HL-60/S4 treated with phorbol 12-myristate 13-acetate at 8.2 ng/mL for 4 days and 3 days (cell line): ENCODE measurements around the gene EPHA1.

Experiments
- in situ Hi-C: fragments of 300-500 bp; cut with MboI; formaldehyde crosslinking; loops from 2 replicates; pipeline ENCODE4 v1.15.0; 2022; ENCODE audit warnings: low sequenced_read_pairs

The EPHA1 gene

DNA sequence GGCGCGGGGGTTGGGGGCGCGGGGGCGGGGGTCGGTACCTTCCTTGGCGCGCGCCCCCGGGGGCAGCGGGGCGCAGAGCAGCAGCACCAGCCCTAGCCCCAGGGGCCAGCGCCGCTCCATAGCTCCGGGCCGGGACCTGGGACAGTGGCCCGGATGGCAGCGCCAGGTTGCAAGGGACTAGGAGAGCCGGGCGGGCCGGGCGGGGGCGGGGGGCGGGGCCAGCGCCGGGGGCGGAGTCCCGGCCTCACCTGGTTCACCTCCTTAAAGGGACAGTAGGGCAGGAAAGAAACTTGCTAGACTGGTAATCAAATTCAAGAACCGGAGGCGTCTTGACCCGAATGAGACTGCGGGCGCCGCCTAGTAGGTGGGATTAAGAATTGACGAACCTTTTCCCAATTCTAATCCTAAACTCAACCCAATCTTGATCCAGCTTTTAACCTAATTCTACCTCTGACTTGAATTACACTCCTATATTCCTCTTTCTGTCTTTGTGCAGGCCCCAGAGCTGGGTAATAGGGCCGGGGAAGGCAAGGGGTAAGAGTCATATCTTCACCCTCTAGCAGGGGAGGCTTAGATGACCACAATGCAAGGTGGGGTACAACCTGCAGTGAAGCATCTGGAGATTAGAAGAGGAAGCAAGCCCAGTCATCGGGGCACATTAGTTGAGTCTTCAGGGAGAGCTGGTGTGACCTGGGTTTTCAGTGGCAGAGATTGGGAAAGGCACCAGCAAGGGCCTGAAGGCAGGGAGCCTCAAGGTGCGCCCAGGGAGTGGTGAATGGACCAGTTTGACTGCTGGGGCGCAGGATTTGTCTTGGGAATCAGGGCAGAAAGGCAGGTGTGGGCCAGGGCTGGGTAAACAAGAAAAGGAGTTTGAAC is at the start of gene EPHA1:
EPHA1 (minus strand) TSS at position 171 of the 876 bp plus-strand sequence; CDS start at position 120, 51 bp downstream.
- in situ Hi-C loops = loop anchor here (25.0 kb wide), 1 partner anchor 397 kb away; no protein-coding TSS in a partner anchor

DNA sequence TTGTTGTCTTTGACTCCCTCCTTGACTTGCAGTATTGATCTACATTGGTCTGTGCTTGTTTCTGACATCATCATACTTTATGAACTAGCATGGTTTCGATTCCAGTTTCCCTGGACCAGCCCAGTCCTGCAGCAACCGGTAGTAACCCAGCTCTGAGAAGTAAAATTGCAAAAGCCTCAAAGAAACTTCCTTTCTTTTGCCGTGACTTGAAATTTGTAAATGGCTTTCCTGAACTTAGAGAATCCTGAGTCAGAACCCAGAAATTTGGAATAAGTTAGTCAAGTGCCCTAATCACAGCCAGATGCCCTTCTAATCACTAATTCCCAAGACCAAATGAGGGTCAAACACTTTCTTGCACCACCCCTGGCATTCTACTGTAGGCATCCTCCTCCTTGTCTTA is 49.6 kb upstream of the EPHA1 start:
- in situ Hi-C loops = no loop called here

DNA sequence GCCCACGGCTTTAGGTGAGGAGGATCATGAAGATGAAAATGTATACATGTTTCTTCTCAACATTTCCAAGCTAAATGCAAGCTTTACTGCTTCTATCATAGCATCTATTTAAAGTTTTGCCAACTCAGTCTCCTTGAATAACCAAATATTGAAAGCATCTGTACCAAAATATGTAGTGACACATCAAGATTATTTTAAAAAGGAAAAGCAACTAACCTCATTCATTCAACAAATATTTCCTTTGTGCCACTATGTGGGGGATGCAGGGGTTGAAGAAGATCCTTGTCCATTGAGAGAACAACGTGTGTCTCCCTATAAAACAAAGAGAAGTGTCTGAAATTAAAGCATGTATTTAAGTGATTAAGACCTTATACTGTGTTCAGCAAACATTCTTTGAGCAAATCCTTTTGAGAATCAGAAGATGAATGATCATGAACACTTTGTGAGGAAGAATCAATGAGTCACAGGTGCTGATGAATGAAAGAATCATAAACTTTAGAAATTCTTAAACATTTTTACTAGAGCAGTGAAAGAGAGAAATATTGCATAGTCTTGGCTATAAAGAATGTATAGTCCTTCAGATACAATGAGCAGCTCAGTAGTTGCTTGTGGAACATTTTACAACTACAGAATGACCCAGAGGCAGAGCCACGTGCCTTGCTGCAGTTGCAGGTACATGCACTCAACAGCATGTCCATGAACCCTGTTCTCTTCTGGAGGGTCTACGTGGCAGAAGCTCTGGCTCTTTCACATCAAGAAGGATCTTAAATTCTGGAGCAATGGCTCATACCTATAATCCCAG is 48.5 kb upstream of the EPHA1 start:
- in situ Hi-C loops = no loop called here

DNA sequence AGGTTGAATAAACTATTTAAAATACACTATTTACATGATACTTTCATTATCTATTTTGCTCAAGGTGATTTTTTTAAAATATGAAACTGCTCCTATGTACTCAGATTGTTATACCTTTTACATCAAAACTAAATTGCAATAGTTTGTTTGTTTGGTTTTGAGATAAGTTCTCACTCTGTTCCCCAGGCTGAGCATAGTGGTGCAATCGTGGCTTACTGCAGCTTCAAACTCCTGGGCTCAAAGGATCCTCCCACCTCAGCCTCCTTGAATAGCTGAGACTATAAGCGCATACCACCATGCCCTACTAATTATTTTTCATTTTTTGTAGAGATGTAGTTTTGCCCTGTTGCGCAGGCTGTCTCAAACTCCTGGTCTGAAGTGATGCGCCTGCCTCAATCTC is 47.3 kb upstream of the EPHA1 start:
- in situ Hi-C loops = no loop called here

DNA sequence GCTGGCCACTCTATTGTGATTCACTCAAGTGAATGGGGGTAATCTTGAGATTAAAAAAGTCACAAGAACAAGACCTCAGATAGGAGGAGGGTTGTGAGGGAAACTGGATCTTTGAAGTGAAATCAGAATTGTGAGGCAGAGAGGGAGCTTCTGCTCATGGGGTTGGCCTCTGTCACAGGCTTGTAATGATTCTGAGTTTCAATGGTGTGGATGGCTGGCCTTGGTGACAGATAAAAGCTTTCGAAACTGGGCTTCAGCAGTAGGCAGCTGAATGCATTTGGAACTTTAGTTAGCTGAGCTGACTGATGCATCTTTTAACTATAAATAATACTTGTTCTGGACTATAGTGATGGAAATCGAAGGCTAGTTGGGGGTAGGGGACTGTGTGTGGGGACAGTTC is 46.8 kb upstream of the EPHA1 start:
- in situ Hi-C loops = no loop called here

DNA sequence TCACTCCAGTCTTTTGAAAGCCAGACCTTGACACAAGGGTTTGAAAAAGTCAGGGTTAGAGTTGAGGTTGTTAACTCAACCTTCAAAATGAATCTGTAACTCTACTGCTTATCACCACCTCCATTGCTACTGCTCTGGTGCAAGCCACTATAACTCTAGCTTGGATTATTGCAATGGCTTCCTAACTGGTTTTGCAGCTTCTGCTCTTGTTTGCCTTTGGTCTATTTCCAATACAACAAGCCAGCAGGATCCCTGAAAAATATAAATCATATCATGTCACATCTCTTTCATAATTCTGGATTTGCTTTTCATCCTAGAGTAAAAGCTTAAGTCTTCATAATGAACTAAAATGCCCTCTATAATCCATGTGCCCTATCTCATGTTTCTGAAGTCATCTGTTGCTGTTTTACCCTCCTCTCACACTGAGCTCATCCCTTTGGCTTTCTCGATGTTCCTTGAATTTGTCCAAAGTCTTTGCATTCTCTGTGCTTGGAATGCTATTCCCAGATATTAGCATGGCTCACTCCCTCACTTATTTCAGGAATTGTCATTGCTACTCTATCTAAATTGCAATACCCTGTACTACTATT is 45.5 kb upstream of the EPHA1 start:
- in situ Hi-C loops = no loop called here

DNA sequence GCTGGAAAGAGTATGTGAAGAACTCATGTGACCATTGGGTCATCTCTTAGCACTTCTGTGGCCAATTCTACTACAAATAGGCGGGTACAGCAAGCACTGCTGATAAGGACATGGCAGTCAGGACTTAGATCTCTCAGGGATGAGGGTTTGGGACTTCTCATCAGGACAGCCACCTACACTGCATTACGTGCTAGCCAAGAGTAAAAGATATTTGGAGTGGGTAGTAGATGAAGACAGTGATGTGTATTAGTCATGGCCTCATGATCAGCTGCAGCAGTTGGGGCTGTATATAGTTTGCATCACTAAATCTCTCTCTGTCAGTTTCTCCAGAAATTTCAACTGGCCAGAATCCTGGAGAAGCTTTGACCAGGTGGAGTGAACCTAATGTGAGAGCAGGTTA is 43.8 kb upstream of the EPHA1 start:
- in situ Hi-C loops = no loop called here

DNA sequence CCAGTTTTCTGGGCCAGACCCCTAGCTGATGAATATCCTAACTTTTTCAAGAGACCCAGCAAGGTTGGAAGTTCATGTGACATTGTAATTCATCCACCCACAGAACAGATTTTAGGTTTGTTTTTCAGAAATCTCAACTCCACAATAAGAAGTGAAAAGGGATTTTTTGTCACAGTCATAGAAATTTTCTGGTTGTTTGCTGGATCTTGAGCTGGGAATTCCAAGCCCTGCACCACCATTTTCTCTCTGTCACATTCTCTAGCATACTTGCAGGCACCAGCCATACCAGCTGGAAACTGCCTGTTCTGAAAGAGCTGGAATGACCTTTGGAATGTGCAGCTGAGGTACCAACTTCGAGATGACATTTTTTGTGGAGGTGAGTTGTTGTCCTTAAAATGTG is 43.1 kb upstream of the EPHA1 start:
- in situ Hi-C loops = no loop called here

DNA sequence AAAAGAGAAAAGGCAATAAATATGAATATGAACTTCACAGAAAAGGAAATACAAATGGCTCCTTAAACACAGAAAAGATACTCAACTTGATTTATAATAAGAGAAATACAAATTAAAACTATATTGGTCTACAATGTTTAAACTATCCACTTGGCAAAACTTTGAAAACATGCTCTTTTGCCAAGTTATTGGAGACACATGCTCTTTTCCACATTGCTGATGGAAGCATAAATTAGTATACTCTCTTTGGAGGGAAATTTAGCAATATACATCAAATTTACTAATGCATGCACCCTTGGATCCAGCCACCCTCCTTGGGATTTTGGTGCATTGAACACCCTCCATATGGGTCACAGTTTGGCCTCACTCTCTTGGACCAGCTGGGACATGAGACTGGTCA is 42.5 kb upstream of the EPHA1 start:
- in situ Hi-C loops = no loop called here

DNA sequence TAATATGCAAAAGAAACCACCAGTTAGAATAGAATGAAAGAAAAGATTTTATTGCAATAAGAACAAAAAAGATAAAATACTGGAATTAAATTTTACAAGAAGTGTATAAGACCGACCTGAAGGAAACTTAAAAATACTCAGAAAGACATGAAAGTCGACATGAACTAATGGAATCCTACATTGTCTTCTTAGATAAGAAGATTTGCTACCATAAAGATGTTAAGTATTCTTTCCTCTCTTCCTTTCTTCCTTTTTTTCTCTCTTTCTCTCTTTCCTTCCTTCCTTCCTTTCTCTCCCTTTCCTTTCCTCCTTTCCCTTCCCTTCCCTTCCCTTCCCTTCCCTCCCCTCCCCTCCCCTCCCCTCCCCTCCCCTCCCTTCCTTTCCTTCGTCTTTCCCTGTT is 41.1 kb upstream of the EPHA1 start:
- in situ Hi-C loops = no loop called here

DNA sequence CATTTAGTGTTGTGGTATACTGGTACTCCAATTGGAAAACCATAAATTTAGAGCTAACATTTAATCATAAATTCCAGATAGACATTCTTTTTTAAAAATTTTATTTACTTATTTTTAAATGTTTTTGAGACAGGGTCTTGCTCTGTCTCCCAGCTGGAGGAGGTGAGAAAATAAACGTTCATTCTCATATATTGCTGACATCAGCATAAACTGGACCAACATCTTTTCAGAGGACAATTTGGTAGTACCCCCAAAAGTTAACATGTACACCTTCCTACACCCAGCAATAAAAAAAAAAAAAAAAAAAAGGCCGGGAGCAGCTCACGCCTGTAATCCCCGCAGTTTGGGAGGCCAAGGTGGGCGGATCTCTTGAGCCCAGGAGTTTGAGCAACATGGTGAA is 39.8 kb upstream of the EPHA1 start:
- in situ Hi-C loops = no loop called here

DNA sequence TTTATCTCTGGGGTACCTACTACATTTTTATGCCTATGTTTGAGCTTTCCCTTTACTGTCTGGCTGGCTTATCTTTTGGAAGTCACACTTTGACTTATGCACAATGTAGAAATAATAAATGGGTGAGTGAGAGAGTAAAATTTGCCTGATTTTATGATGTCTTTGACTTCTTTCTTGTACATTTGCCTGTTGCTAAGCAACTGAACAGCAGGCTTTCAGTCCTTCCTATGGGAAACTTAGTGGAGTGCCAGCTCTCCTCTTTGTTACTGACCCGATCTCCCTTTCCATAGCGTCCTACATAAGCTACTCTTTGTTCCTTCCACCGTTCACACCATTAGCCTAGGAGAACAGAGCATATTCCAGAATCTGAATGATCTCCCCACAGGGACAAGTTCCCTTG is 38.8 kb upstream of the EPHA1 start:
- in situ Hi-C loops = no loop called here

DNA sequence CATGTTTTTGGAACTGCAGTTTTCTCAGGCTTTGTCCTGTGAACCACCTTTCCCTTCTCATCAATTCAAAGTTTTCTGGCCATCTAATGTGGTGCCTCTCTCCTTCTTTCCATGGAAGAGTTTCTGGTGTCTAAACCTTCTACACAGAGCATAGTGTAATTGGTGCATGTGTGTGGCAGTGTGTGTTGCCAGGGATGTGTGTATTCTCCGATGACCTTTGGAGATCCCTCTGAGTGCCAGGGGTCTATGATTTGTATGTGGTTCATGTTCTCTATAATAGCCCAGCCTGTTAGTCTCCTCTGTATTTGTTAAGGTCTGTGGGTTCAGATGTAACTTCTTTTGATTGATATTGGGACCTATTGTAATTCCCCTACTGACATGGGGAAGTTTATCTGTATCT is 36.1 kb upstream of the EPHA1 start:
- in situ Hi-C loops = no loop called here

DNA sequence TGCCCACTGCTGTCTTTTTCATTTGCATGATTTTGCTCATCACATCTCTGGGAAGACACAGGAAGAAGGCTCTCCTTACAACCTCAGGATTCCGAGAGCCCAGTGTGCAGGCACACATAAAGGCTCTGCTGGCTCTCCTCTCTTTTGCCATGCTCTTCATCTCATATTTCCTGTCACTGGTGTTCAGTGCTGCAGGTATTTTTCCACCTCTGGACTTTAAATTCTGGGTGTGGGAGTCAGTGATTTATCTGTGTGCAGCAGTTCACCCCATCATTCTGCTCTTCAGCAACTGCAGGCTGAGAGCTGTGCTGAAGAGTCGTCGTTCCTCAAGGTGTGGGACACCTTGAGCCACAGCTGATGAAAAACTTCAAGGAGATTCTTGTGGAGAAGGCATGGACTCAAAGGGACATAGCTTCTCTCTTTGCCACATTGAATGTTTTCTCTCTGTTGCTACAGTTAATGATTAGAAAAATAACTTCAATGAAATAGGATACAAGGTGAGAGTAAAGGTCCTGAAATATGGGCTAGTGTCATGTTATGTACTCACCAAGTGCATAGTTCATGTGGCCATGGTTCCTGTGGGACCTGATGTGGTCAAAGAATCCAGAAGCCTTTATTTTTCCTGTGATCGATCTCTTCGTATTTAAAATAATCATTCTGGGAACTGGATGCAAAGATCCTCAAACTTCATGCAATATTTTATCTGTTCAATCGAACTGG is 35.6 kb upstream of the EPHA1 start:
- in situ Hi-C loops = no loop called here

DNA sequence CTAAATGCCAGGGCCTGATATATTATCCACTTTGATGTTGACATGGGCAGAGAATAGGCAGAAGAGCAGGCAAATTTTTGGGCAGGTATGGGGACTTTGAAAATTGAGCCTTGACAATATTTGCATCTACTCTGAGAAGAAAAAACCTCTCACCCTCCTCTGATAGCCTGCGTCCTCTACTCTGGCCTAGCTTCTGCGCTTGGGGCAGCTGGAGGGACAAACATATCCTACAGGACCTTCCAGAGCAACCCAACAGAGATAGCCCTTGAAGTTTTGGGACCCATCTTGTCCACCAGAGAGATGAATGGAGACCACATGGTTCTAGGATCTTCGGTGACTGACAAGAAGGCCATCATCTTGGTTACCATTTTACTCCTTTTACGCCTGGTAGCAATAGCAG is 34.5 kb upstream of the EPHA1 start, which contains the start of gene TAS2R60:
TAS2R60 (plus strand) TSS at position 301 of the 400 bp plus-strand sequence; CDS start at position 301, 0 bp downstream.
- in situ Hi-C loops = no loop called here

DNA sequence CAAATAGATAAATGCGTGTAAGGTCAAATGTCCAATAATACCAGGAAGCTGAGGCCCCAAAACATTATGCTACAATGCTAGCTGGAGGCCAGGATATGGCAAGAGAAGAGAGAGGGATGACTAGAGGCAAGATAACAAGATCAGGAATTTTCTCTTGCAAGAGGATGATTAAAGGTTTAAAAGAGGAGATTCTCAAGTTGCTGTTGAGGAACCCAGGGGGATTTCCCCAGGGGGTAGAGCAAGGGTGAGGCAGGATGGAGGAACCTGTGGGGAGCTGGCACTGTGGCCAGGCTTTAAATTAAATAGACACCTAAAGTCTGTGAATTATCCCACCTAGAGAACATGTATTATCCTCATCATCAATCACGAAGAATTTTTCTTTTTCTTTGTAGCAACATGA is 31.2 kb upstream of the EPHA1 start:
- in situ Hi-C loops = no loop called here

DNA sequence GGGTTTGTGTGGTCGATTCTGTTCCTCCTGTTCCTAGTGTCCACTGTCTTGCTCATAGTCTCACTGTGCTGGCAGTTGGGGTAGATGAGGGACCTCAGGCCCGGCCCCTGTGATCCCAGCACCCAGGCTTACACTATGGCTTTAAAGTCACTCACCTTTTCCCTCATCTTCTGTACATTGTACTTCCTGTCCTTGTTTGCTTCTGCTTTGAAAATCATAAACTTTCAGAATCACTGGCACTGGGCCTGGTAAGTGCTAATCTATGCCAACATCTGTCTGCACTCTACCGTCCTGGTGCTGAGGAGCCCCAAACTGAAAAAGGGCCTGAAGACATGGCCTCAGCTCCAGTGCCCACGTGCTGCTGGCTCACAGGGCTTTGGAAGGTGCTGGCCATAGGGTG is 28.9 kb upstream of the EPHA1 start:
- in situ Hi-C loops = no loop called here

DNA sequence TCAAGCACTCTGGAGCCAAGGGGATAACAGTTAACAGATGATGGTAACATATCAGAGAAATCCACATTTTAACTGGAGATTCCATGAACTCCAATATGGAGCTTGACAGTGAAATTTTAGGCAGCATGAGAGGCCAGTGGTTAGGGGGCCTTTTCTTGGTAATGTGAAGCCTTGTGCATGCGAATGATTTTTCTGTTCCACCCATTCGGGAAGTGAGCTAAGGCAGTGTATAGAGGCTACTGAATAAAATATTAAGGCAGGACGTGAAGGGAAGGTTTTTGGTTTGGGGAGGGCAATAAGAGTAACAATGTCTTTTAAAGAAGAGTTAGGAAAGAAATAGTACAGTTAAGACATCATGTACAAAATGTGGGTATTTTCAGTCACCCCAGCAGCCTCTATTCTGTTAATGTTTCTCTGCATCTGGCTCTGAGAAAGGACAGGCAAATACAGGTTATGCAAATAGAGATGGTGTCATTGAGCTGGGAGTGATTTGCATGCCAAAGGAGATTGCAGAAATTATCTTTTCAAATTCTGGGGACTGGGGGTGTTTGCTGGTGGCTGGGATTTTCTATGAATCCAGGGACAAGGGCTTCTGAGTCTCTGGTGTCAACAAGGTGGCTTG is 27.8 kb upstream of the EPHA1 start:
- in situ Hi-C loops = no loop called here

DNA sequence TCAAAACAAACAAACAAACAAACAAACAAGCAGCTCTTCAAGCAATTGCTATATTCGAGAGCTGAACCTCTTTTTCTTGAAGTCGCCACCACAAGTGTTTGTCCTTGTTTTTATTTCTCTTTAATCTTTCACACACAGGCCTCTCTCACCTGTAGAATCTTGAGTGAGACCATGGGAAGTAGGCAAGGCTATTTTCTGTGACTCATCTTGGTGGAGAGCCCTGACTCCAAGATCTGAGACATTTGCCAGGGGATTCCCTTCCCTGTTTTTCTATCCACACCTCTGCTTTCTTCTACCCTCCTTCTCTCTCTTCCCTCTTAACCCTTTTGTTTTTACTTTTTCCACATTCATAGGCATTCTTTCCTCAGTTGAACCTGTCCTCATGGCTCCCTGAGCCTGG is 26.6 kb upstream of the EPHA1 start:
- in situ Hi-C loops = no loop called here

DNA sequence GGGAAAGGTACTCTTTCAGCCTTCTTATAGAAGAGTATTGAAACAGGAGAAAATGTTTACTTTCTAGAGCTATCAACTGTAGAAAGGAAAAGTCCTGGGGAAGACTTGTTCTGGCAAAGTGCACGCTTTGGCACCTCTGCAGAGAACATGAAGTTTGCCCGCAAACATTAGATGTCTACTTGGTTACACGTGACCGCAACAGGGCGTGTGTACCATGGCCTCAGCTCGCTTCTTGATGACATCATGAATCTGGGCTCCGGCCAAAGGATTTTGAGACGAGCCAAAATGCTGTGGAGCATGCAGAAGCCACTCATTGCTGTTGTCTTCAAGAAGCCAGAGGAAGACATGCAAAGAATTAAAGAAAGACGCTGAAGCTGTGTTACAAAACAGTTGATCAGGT is 26.0 kb upstream of the EPHA1 start:
- in situ Hi-C loops = no loop called here

DNA sequence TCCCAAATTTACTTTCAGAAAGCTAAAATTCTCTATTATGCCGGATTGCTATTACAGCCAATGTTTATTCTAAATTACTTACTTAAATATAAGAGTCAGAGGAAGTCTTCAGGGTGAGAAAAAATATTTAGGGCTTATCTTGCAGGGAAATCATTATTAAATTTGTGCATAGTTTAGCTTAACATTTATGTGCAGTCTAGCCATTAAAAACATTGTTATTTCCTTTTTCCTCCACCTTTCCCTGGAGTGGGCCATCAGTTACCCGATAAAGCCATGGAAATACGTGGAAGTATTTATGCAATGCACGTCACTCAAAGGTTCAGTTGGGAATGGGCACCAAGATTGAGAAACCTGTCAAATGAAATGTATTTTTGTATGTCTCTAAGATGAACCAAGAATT is 25.1 kb upstream of the EPHA1 start:
- in situ Hi-C loops = no loop called here
